ENCODE results near the gene PARP2. TPM values are rescaled to one million over a fixed set of nuclear protein-coding genes. Genes with fewer than 3 reads are reported as not detected.

The PARP2 gene
- total RNA-seq, 1 donor from 2014 or later = 17.1 TPM

DNA sequence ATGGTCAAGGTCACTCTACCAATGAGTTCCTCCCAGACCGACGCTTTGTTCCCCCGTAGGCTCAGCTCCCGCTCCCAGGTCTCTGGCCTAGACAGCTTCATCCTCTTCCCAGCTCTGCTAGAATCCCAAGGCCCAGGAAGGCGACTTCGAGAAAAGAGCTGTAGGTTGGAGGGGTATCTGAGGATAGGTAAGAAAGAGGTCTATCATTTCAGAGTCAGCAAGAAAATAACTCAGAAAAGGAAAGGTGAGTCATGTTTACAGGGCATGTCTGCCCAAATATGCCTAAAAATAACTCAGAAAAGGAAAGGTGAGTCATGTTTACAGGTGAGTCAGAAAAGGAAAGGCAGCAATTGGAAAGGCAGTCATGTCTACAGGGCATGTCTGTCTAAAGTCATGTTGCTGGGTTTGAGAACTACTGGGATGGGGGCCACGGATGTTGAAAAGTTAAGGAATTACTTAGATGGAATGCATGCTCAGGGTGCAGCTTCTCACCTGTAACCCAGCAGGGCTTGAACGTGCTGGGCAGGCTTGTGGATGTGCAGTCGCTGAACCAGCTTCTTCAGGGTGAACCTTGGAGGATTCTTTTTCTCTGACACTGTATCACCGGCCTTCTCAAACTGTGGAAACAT is 57.6 kb downstream of the PARP2 start:
- Histone ChIP-seq H3K4me3 (no peak overlapping the region), H3K27me3 (ENCODE audit: low read depth) (no peaks in the 10 kb centered on the region), H3K36me3 (peaks cover 100% of the 10 kb centered on the region), H3K9me3 (no peaks in the 10 kb centered on the region), H3K27ac (no peak overlapping the region), H3K4me1 (no peaks in the 10 kb centered on the region)
- TF ChIP-seq, protein P1, sequence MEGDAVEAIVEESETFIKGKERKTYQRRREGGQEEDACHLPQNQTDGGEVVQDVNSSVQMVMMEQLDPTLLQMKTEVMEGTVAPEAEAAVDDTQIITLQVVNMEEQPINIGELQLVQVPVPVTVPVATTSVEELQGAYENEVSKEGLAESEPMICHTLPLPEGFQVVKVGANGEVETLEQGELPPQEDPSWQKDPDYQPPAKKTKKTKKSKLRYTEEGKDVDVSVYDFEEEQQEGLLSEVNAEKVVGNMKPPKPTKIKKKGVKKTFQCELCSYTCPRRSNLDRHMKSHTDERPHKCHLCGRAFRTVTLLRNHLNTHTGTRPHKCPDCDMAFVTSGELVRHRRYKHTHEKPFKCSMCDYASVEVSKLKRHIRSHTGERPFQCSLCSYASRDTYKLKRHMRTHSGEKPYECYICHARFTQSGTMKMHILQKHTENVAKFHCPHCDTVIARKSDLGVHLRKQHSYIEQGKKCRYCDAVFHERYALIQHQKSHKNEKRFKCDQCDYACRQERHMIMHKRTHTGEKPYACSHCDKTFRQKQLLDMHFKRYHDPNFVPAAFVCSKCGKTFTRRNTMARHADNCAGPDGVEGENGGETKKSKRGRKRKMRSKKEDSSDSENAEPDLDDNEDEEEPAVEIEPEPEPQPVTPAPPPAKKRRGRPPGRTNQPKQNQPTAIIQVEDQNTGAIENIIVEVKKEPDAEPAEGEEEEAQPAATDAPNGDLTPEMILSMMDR (IDR thresholded peaks at IDR 0.05) = no peak
- ATAC-seq (no peak), DNase-seq (no peak)
- intact Hi-C loops (cut with DNase I) = no loop called here

DNA sequence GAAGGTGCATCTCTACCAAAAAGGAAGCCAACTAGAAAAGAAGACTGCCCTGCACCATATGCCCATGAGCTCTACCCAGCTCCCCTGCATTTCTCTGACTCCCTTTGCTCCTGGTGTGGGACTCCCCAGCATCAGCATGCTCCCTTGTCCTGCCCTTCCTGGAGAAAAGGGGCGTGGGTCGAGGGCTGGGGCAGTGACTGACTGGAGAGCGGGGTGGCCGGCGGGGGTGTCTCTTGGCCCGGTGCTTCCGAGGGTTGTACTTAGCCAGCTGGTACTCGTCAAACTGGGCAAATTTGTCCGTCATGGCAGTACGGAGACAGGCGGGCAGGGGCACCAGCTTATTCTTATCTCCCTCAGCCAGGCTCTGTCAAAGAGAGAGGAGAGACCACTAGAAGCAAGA is 60.1 kb downstream of the PARP2 start:
- Histone ChIP-seq H3K27me3 (ENCODE audit: low read depth) (no peaks in the 10 kb centered on the region), H3K9me3 (no peaks in the 10 kb centered on the region), H3K27ac (no peak overlapping the region), H3K36me3 (peaks cover 100% of the 10 kb centered on the region), H3K4me1 (no peaks in the 10 kb centered on the region), H3K4me3 (no peak overlapping the region)
- DNase-seq (no peak), ATAC-seq (no peak)
- intact Hi-C loops (cut with DNase I) = no loop called here
- TF ChIP-seq, protein P1 (IDR thresholded peaks at IDR 0.05) = no peak

Other genes starting within 250 kb of the PARP2 start
- gene OR4K17, start 232.9 kb upstream of the PARP2 start, total RNA-seq = not detected
- not detected for gene OR4N5, start 204.8 kb upstream of the PARP2 start, total RNA-seq
- not detected for gene OR11G2, start 152.7 kb upstream of the PARP2 start, total RNA-seq
- not detected for gene OR11H6, start 119.9 kb upstream of the PARP2 start, total RNA-seq
- not detected for gene OR11H7, start 114.7 kb upstream of the PARP2 start, total RNA-seq
- gene OR11H4, start 104.3 kb upstream of the PARP2 start, total RNA-seq = not detected
- 19.3 TPM for gene TTC5, start 37.7 kb upstream of the PARP2 start, total RNA-seq
- gene CCNB1IP1, start 10.4 kb upstream of the PARP2 start, total RNA-seq = 36.9 TPM
- gene TEP1, start 69.9 kb downstream of the PARP2 start, total RNA-seq = 53.6 TPM
- 0.47 TPM for gene KLHL33, start 92.5 kb downstream of the PARP2 start, total RNA-seq
- gene OSGEP, start 111.2 kb downstream of the PARP2 start, total RNA-seq = 32.6 TPM
- gene APEX1, start 111.6 kb downstream of the PARP2 start, total RNA-seq = 103 TPM
- gene PIP4P1, start 117.8 kb downstream of the PARP2 start, total RNA-seq = 37.7 TPM
- 28.8 TPM for gene PNP, start 125.8 kb downstream of the PARP2 start, total RNA-seq
- 0.44 TPM for gene RNASE10, start 161.9 kb downstream of the PARP2 start, total RNA-seq
- not detected for gene RNASE9, start 217.4 kb downstream of the PARP2 start, total RNA-seq
- not detected for gene RNASE11, start 244.4 kb downstream of the PARP2 start, total RNA-seq
- gene RNASE12, start 247.7 kb downstream of the PARP2 start, total RNA-seq = not detected

Data from lower lobe of right lung (tissue), 2 donors.